DOHH2 (cell line): Measurements from ENCODE around the gene SRGAP1.

Experiments
- H3F3A ChIP-seq: fragments of 200-600 bp; sonication (generic), shearing (Covaris generic); 2 replicates; pipeline ENCODE4 v1.6.0; 2016; ENCODE audit warnings: antibody characterized with exemption, mild to moderate bottlenecking; ENCODE audit not compliant: control insufficient read depth, insufficient read depth
- H3K27ac ChIP-seq: fragments of 200-600 bp; sonication (generic); 2 replicates; pipeline ENCODE4 v1.5.1; 2014; ENCODE audit warnings: low read depth, mild to moderate bottlenecking, low read length, moderate library complexity
- H3K27me3 ChIP-seq: fragments of 200-600 bp; sonication (generic); 2 replicates; pipeline ENCODE4 v1.6.1; 2014; ENCODE audit warnings: mild to moderate bottlenecking, low read length, mixed read lengths; ENCODE audit not compliant: control insufficient read depth
- H3K36me3 ChIP-seq: fragments of 200-600 bp; sonication (generic); 2 replicates; pipeline ENCODE4 v1.6.1; 2014; ENCODE audit warnings: mild to moderate bottlenecking, low read length, moderate library complexity, mixed read lengths; ENCODE audit not compliant: control insufficient read depth
- H3K4me1 ChIP-seq: fragments of 200-600 bp; sonication (generic); 2 replicates; pipeline ENCODE4 v1.6.1; 2014; ENCODE audit warnings: mild to moderate bottlenecking, low read length, mixed read lengths; ENCODE audit not compliant: control insufficient read depth
- H3K4me2 ChIP-seq: fragments of 200-600 bp; sonication (generic); 2 replicates; pipeline ENCODE4 v1.6.0; 2014; ENCODE audit warnings: mild to moderate bottlenecking, low read length, moderate library complexity
- H3K4me3 ChIP-seq: fragments of 200-600 bp; sonication (generic); 2 replicates; pipeline ENCODE4 v1.5.1; 2014; ENCODE audit warnings: mild to moderate bottlenecking, low read length, mixed read lengths
- H3K79me2 ChIP-seq: fragments of 200-600 bp; sonication (generic); 2 replicates; pipeline ENCODE4 v1.6.1; 2014; ENCODE audit warnings: mild to moderate bottlenecking, low read length, mixed read lengths; ENCODE audit not compliant: control insufficient read depth
- H3K9me2 ChIP-seq: fragments of 200-600 bp; sonication (generic); replicated peaks from 2 replicates; pipeline ENCODE4 v1.6.1; 2014; ENCODE audit warnings: mild to moderate bottlenecking, low read length, mixed read lengths; ENCODE audit not compliant: control insufficient read depth
- H3K9me3 ChIP-seq: fragments of 200-600 bp; sonication (generic); 2 replicates; pipeline ENCODE4 v1.6.1; 2014; ENCODE audit warnings: antibody characterized with exemption, low read length, mixed read lengths; ENCODE audit not compliant: control insufficient read depth, insufficient read depth
- H4K20me1 ChIP-seq: fragments of 200-600 bp; sonication (generic); 2 replicates; pipeline ENCODE4 v1.6.0; 2014; ENCODE audit warnings: low read depth, mild to moderate bottlenecking, antibody characterized with exemption, low read length, moderate library complexity; ENCODE audit not compliant: control insufficient read depth, insufficient read depth
- EZH2phosphoT487 ChIP-seq: fragments of 200-600 bp; sonication (generic); IDR thresholded peaks from 2 replicates; pipeline ENCODE4 v1.6.1; 2017; ENCODE audit warnings: borderline replicate concordance, mild to moderate bottlenecking, antibody characterized with exemption, low read length, moderate library complexity, mixed read lengths
- TF ChIP-seq, protein P1 (sequence below): fragments of 200-600 bp; sonication (generic); IDR thresholded peaks from one replicate; pipeline ENCODE4 v1.5.1; 2014; ENCODE audit warnings: antibody characterized with exemption, mild to moderate bottlenecking, low read depth, low read length; ENCODE audit not compliant: poor library complexity, severe bottlenecking

The SRGAP1 gene

DNA sequence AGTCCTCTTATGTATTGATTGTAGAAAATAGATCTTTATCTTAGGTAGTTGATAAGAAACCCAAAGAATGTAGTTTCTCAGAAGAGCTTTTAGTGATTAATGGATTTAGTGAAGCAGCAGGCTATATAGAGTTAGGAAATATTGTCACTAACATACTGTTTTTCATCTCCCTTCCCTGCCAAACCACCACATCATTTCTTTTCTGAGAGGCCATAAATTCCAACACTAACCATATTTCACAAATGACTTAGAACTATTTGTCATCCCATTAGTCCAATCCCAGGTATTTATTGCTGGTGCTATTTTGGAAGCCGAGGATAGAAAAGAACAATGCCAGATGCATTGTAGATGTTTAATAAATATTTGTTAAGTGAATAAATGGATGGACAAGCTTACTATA lies 191.9 kb downstream of the SRGAP1 start:
- Histone ChIP-seq H3K36me3 (no peaks in the 10 kb centered on the region), H4K20me1 (no peaks in the 10 kb centered on the region), H3K27me3 (no peaks in the 10 kb centered on the region), H3F3A (no peaks in the 10 kb centered on the region), H3K9me2 (no peaks in the 10 kb centered on the region), H3K4me3 (no peak overlapping the region), H3K4me1 (no peaks in the 10 kb centered on the region), H3K9me3 (no peaks in the 10 kb centered on the region; the same call in 1 of the 2 replicates), H3K27ac (no peak overlapping the region), H3K4me2 (no peak overlapping the region), H3K79me2 (no peaks in the 10 kb centered on the region)
- no peak for TF ChIP-seq EZH2phosphoT487
- TF ChIP-seq, protein P1, sequence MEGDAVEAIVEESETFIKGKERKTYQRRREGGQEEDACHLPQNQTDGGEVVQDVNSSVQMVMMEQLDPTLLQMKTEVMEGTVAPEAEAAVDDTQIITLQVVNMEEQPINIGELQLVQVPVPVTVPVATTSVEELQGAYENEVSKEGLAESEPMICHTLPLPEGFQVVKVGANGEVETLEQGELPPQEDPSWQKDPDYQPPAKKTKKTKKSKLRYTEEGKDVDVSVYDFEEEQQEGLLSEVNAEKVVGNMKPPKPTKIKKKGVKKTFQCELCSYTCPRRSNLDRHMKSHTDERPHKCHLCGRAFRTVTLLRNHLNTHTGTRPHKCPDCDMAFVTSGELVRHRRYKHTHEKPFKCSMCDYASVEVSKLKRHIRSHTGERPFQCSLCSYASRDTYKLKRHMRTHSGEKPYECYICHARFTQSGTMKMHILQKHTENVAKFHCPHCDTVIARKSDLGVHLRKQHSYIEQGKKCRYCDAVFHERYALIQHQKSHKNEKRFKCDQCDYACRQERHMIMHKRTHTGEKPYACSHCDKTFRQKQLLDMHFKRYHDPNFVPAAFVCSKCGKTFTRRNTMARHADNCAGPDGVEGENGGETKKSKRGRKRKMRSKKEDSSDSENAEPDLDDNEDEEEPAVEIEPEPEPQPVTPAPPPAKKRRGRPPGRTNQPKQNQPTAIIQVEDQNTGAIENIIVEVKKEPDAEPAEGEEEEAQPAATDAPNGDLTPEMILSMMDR, result no peak

DNA sequence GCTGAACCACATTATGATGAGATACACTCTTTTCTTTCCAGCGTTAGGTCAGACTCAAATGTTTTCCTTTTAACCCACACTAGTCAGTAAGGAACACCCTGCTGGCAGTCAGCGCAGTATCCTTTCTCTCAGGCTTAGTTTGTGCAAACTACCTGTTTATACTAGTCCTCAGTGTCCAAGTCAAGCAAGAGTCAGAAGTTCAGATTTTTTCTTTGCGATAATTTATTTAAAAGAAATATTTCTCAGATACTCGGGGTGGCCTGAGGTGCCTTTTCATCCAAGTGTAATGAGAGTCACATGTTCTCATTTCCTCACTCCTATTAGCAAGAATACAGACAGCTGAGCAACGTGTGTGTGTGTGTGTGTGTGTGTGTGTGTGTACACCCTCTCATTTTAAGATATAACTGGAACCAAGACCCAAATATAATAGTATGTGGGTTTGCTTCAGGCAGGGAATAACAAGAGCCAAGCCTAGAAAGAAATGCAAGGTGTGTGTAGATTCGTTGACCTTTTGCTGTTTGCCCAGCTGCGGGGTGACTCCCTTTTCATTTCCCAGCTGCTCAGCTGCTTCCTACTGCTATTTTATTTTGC lies 194.9 kb downstream of the SRGAP1 start:
- Histone ChIP-seq H3K9me3 (no peaks in the 10 kb centered on the region), H3K36me3 (no peaks in the 10 kb centered on the region), H4K20me1 (no peaks in the 10 kb centered on the region), H3K4me2 (no peak overlapping the region), H3K9me2 (no peaks in the 10 kb centered on the region), H3K4me3 (no peak overlapping the region), H3F3A (no peaks in the 10 kb centered on the region), H3K27me3 (no peaks in the 10 kb centered on the region), H3K79me2 (no peaks in the 10 kb centered on the region), H3K4me1 (no peaks in the 10 kb centered on the region), H3K27ac (no peak overlapping the region)
- no peak for TF ChIP-seq EZH2phosphoT487
- TF ChIP-seq, protein P1, result no peak

DNA sequence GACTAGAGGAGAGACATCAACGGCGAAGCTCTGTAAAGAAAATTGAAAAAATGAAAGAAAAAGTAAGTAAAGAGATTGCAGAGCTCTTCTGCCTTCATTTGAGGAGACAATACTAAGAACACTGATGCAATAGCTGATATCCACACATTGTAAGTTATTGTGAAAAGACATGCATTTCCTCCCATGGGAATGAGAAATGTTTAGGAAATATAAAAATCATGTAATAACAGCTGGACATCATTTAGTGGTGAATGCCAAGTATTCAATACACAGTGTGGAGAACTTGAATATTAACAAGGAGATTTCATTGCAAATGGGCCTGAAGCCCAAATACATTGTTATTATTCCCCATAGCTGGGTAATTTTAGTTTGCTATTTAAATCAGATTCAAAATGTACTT lies 198.4 kb downstream of the SRGAP1 start:
- no peaks in the 10 kb centered on the region for H3K79me2 ChIP-seq
- H3K9me3 ChIP-seq, result no peaks in the 10 kb centered on the region
- no peaks in the 10 kb centered on the region for H3K9me2 ChIP-seq
- H3K4me1 ChIP-seq, result no peaks in the 10 kb centered on the region
- no peak for TF ChIP-seq EZH2phosphoT487
- TF ChIP-seq, protein P1, result no peak
- no peaks in the 10 kb centered on the region for H3F3A ChIP-seq
- no peaks in the 10 kb centered on the region for H4K20me1 ChIP-seq
- no peak overlapping the region for H3K4me2 ChIP-seq
- H3K27me3 ChIP-seq, result no peaks in the 10 kb centered on the region
- no peak overlapping the region for H3K4me3 ChIP-seq
- no peak overlapping the region for H3K27ac ChIP-seq
- H3K36me3 ChIP-seq, result no peaks in the 10 kb centered on the region
